Kidney epithelial cell (primary cell): Measurements from ENCODE around the gene C19orf67. TPM values are rescaled to one million over a fixed set of nuclear protein-coding genes. Genes with fewer than 3 reads are reported as not detected.
A peak's percentile ranks its signal among the peaks of the same experiment; 100 is the strongest.

Experiments used
- DNase-seq: peaks from one replicate; pipeline ENCODE4 v3.0.0-alpha.2; 2010; ENCODE audit warnings: low read depth
- H3K27me3 ChIP-seq: 2 replicates; pipeline ENCODE4 v1.6.0; 2011; ENCODE audit warnings: low read length; ENCODE audit not compliant: control insufficient read depth, insufficient read depth
- H3K36me3 ChIP-seq: 2 replicates; pipeline ENCODE4 v1.5.1; 2011; ENCODE audit warnings: low read length; ENCODE audit not compliant: control insufficient read depth, insufficient read depth
- H3K4me3 ChIP-seq: 2 replicates; pipeline ENCODE4 v1.5.1; 2011; ENCODE audit warnings: low read depth, mild to moderate bottlenecking, control low read depth, low read length
- total RNA-seq: library from RNA; depleted of rRNA; stranded (reverse); fragments of >200 nt; gene quantifications from 2 replicates; pipeline ENCODE4 v1.2.3, GENCODE V29; 2015
- TF ChIP-seq, protein P1 (sequence below): IDR thresholded peaks from 2 replicates; pipeline ENCODE4 v1.5.1; 2011; ENCODE audit warnings: mild to moderate bottlenecking, moderate library complexity, low read length, control low read depth, inconsistent platforms; ENCODE audit not compliant: insufficient read depth, poor library complexity, severe bottlenecking

C19orf67 gene
- total RNA-seq, 1 donor from 2014 or later, result not detected

GRCh38 chr19:14073261-14073924 lies 12.2 kb downstream of the C19orf67 start:
- H3K36me3 ChIP-seq, result no peaks in the 10 kb centered on the region
- DNase-seq, result no peak
- H3K4me3 ChIP-seq, result peak overlapping the region; percentile 78
- no peaks in the 10 kb centered on the region for H3K27me3 ChIP-seq
- TF ChIP-seq, protein P1, sequence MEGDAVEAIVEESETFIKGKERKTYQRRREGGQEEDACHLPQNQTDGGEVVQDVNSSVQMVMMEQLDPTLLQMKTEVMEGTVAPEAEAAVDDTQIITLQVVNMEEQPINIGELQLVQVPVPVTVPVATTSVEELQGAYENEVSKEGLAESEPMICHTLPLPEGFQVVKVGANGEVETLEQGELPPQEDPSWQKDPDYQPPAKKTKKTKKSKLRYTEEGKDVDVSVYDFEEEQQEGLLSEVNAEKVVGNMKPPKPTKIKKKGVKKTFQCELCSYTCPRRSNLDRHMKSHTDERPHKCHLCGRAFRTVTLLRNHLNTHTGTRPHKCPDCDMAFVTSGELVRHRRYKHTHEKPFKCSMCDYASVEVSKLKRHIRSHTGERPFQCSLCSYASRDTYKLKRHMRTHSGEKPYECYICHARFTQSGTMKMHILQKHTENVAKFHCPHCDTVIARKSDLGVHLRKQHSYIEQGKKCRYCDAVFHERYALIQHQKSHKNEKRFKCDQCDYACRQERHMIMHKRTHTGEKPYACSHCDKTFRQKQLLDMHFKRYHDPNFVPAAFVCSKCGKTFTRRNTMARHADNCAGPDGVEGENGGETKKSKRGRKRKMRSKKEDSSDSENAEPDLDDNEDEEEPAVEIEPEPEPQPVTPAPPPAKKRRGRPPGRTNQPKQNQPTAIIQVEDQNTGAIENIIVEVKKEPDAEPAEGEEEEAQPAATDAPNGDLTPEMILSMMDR, result no peak

GRCh38 chr19:14072535-14073260 lies 12.9 kb downstream of the C19orf67 start, which contains the start of gene MISP3:
Gene MISP3 (plus strand): TSS chr19:14072786. CDS start chr19:14073310, 524 bp downstream.
- TF ChIP-seq, protein P1, result no peak

DNA sequence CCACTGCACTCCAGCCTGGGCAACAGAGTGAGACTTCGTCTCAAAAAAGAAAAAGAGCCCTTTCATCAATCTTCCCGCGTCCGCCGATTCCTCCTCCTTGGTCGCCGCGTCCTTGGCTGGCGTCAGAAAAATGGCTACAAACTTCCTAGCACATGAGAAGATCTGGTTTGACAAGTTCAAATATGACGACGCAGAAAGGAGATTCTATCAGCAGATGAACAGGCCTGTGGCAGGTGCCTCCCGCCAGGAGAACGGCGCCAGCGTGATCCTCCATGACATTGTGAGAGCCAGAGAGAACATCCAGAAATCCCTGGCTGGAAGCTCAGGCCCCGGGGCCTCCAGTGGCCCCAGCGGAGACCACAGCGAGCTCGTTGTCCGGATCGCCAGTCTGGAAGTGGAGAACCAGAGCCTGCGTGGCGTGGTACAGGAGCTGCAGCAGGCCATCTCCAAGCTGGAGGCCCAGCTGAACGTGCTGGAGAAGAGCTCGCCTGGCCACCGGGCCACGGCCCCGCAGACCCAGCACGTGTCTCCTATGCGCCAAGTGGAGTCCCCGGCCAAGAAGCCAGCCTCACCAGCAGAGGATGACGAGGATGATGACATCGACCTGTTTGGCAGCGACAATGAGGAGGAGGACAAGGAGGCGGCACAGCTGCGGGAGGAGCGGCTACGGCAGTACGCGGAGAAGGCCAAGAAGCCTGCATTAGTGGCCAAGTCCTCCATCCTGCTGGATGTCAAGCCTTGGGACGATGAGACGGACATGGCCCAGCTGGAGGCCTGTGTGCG lies 15.1 kb downstream of the C19orf67 start:
- no peaks in the 10 kb centered on the region for H3K27me3 ChIP-seq

More at GRCh38 chr19:14072535-14073260, 12.9 kb downstream of the C19orf67 start, which contains the start of gene MISP3:
- DNase-seq, result no peak
- peak within 1 kb of the TSS; percentile 78 for H3K4me3 ChIP-seq
- no peaks in the 10 kb centered on the region for H3K36me3 ChIP-seq
- no peaks in the 10 kb centered on the region for H3K27me3 ChIP-seq

GRCh38 chr19:14066134-14066533 lies 19.4 kb downstream of the C19orf67 start:
- Histone ChIP-seq H3K36me3 (no peaks in the 10 kb centered on the region), H3K27me3 (peaks cover 3% of the 10 kb centered on the region), H3K4me3 (no peak overlapping the region)
- DNase-seq, result no peak
- TF ChIP-seq, protein P1, result no peak

More for the DNA sequence above, 15.1 kb downstream of the C19orf67 start:
- TF ChIP-seq, protein P1, result no peak
- H3K36me3 ChIP-seq, result no peaks in the 10 kb centered on the region
- no peak for DNase-seq
- no peak overlapping the region for H3K4me3 ChIP-seq

DNA sequence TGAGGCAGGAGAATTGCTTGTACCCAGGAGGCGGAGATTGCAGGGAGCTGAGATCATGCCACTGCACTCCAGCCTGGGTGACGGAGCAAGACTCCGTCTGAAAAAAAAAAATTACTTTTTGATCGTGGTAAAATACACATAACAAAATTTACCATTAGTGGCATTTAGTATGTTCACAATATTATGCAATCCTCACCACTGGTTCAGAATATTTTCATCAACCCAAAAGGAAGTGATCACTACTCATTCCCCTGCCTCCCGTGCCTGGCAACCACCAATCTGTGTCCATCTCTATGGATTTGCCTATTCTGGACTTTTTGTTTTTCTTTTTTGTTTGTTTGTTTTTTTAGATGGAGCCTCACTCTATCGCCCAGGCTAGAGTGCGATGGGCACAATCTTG lies 22.5 kb downstream of the C19orf67 start:
- TF ChIP-seq, protein P1, result no peak
- DNase-seq, result no peak
- no peaks in the 10 kb centered on the region for H3K36me3 ChIP-seq

More for the DNA sequence above, 22.5 kb downstream of the C19orf67 start:
- Histone ChIP-seq H3K4me3 (no peak overlapping the region), H3K27me3 (peaks cover 22% of the 10 kb centered on the region)
